AG10803 (cell line): ENCODE data around the gene FHIT.
"Not testable (repeated sequence)": the region's sequence is repeated elsewhere in the genome, so short reads cannot be mapped to it uniquely, and the experiment has no call there.

Experiments
- DNase-seq: peaks from one replicate; pipeline ENCODE4 v3.0.0; 2010; ENCODE audit warnings: low read depth
- H3K4me3 ChIP-seq: 2 replicates; pipeline ENCODE4 v1.5.1; 2011; ENCODE audit warnings: mild to moderate bottlenecking, low read length, control low read depth
- TF ChIP-seq, protein P1 (sequence below): conservative IDR thresholded peaks from 2 replicates; pipeline ENCODE4 v1.5.1; 2011; ENCODE audit warnings: mild to moderate bottlenecking, low read length, control low read depth, inconsistent platforms

Gene FHIT

DNA sequence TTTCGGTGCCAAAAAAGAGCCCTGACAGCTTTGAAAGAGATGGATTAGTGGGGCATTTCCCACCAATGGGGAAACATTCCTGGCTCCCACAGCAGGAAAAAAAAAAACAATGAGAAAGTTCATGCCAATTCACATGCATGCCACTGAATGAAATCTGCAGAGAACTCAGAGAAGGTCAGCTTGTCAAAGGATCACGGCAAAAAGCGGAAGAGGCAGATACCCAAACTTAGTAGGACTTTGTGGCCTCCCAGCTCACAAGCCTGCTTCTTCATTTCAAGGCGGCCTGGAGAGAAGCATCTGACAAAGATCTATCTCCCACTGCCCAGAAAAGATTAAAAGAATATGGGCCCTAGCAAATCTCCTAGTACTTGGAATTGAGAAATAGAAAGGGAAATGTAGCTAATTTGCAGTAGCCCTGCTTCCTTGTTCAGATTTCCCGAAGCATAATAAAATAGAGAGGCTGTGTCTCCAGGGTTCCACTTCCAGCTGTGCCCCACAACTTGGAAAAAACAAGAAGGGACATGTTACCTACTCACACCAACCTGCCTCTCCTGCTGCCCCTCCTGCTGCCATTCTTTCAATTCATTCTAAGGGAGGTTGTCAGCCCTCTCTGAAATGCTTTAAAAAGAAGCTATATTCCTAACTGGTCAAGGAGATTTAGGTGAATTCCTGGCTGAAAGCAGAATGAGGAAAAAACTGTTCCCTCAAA lies 170.4 kb downstream of the FHIT start:
- H3K4me3 ChIP-seq = no peak overlapping the region
- DNase-seq = no peak
- TF ChIP-seq, protein P1, sequence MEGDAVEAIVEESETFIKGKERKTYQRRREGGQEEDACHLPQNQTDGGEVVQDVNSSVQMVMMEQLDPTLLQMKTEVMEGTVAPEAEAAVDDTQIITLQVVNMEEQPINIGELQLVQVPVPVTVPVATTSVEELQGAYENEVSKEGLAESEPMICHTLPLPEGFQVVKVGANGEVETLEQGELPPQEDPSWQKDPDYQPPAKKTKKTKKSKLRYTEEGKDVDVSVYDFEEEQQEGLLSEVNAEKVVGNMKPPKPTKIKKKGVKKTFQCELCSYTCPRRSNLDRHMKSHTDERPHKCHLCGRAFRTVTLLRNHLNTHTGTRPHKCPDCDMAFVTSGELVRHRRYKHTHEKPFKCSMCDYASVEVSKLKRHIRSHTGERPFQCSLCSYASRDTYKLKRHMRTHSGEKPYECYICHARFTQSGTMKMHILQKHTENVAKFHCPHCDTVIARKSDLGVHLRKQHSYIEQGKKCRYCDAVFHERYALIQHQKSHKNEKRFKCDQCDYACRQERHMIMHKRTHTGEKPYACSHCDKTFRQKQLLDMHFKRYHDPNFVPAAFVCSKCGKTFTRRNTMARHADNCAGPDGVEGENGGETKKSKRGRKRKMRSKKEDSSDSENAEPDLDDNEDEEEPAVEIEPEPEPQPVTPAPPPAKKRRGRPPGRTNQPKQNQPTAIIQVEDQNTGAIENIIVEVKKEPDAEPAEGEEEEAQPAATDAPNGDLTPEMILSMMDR = no peak

- no peak for DNase-seq
- no peak overlapping the region for H3K4me3 ChIP-seq
- TF ChIP-seq, protein P1 = no peak
Observed at GRCh38 chr3:61078048-61078752, 173.1 kb downstream of the FHIT start.

- TF ChIP-seq, protein P1 = no peak
Observed at GRCh38 chr3:61077551-61077950, 173.7 kb downstream of the FHIT start.

GRCh38 chr3:61074783-61075182 lies 176.5 kb downstream of the FHIT start:
- DNase-seq = no peak
- no peak overlapping the region for H3K4me3 ChIP-seq
- TF ChIP-seq, protein P1 = no peak

More at GRCh38 chr3:61077551-61077950, 173.7 kb downstream of the FHIT start:
- DNase-seq = no peak
- H3K4me3 ChIP-seq = no peak overlapping the region

- TF ChIP-seq, protein P1 = no peak
- DNase-seq = no peak
- no peak overlapping the region for H3K4me3 ChIP-seq
Observed at GRCh38 chr3:61073566-61074165, 177.6 kb downstream of the FHIT start.

GRCh38 chr3:61068084-61068483 lies 183.2 kb downstream of the FHIT start:
- no peak for DNase-seq
- no peak overlapping the region for H3K4me3 ChIP-seq
- TF ChIP-seq, protein P1 = no peak

DNA sequence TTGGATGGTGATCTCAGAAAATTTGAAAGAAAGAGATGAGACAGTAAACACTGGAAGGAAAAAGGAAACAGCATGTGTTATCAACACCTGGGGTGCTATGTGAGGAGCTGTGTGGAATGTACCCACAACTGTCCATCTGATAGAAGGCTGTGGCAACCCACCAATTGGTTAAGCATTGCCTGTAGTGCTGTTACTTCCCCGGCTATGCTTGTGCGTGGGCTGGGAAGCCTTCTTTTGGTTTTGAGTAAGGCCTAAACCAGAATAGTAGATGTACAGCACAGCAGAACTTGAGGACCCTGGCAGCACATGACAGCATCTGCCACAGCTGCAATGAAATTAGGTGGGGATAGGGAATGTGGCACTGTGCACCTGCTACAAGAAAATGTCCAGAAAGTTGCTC lies 184.5 kb downstream of the FHIT start:
- TF ChIP-seq, protein P1 = no peak
- DNase-seq = no peak
- no peak overlapping the region for H3K4me3 ChIP-seq

DNA sequence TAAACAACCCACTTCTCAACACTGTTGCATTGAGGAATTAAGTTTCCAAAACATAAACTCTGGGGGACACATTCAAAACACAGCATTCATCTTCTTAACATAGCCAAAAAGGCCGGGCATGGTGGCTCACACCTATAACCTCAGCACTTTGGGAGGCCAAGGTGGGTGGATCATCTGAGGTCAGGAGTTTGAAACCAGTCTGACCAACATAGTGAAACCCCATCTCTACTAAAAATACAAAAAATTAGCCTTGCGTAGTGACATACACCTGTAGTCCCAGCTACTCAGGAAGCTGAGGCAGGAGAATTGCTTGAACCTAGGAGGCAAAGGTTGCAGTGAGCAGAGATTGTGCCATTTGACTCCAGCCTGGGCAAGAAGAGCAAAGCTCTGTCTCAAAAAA lies 185.0 kb downstream of the FHIT start:
- not testable (repeated sequence) for DNase-seq

More for the DNA sequence above, 185.0 kb downstream of the FHIT start:
- H3K4me3 ChIP-seq = not testable (repeated sequence)
